NT2/D1 (cell line): ENCODE measurements around the gene PROM1.

Experiments
- YY1 ChIP-seq: IDR thresholded peaks from 2 replicates; pipeline ENCODE4 v1.6.1; 2011; ENCODE audit not compliant: insufficient read length, insufficient read depth
- ZNF274 ChIP-seq: IDR thresholded peaks from 2 replicates; pipeline ENCODE4 v1.6.1; 2011; ENCODE audit warnings: mild to moderate bottlenecking, low read depth, low read length

- TF ChIP-seq YY1 (no peak), ZNF274 (no peak)
Measured at GRCh38 chr4:16119981-16120380, 36.2 kb upstream of the PROM1 start.
